Thyroid gland (tissue), 4 donors: ENCODE data around the gene KRTAP12-1. TPM values are rescaled to one million over a fixed set of nuclear protein-coding genes. Genes with fewer than 3 reads are reported as not detected.

Source experiments
- DNase-seq, 2 donors: peaks; one replicate each; pipeline ENCODE4 v3.0.0-alpha.2; 2019
- H3K27ac ChIP-seq, 3 donors: fragments of 200-600 bp; sonication (generic); 1 replicate in 2 of 3; 2 replicates in 1 of 3; pipeline ENCODE4 v1.5.1; 2016 to 2019; ENCODE audit warnings: mild to moderate bottlenecking in 1 of 3, moderate library complexity in 1 of 3
- H3K27me3 ChIP-seq: fragments of 200-600 bp; sonication (generic); one replicate; pipeline ENCODE4 v1.5.1; 2019
- H3K36me3 ChIP-seq, 2 donors: fragments of 200-600 bp; sonication (generic); one replicate each; pipeline ENCODE4 v1.5.1; 2016 to 2019
- H3K4me1 ChIP-seq, 2 donors: fragments of 200-600 bp; sonication (generic); one replicate each; pipeline ENCODE4 v1.5.1; 2017 to 2019
- H3K4me3 ChIP-seq, 3 donors: fragments of 200-600 bp; sonication (generic); replicated peaks in 1 of 3; 1 replicate in 2 of 3; 2 replicates in 1 of 3; pipeline ENCODE4 v1.5.1; 2016; ENCODE audit warnings: mild to moderate bottlenecking in 1 of 3
- H3K9me3 ChIP-seq: fragments of 200-600 bp; sonication (generic); one replicate; pipeline ENCODE4 v1.5.1; 2017
- CTCF ChIP-seq, 6 experiments: fragments of 200-600 bp in 3 of 6; fragments of 450-650 bp in 3 of 6; sonication (generic) in 3 of 6; IDR thresholded peaks; one replicate each; pipeline ENCODE4 v1.5.1; 2016 to 2019; ENCODE audit warnings: antibody characterized with exemption in 6 of 6, mild to moderate bottlenecking in 2 of 6, inconsistent platforms in 1 of 6, moderate library complexity in 1 of 6
- POLR2A ChIP-seq, 2 donors: fragments of 450-650 bp; IDR thresholded peaks; one replicate each; pipeline ENCODE4 v1.6.1; 2017; ENCODE audit warnings: antibody characterized with exemption in 2 of 2, mild to moderate bottlenecking in 2 of 2, moderate library complexity in 1 of 2
- WGBS, 2 donors: methylation state at CpG; one replicate each; pipeline ENCODE4 v1.1.5; 2017; 5-methylcytosine and 5-hydroxymethylcytosine counted together
- intact Hi-C: fragments of 100-400 bp; cut with DNase I; formaldehyde crosslinking; loops from one replicate; pipeline ENCODE4 v1.15.1; 2023
- total RNA-seq, 4 donors: library from RNA; depleted of rRNA; stranded (reverse); fragments of >200 nt; gene quantifications; one replicate each; pipeline ENCODE4 v1.2.3, GENCODE V29; 2016

KRTAP12-1 gene
- total RNA-seq, 4 donors from 2014 or later = 0.78 TPM; not detected in 3

- intact Hi-C loops = no loop called here
- Histone ChIP-seq H3K27me3 (peaks cover 14% of the 10 kb centered on the region), H3K4me1 (peaks cover 0 to 6% of the 10 kb centered on the region in 2 donors), H3K4me3 (no peak overlapping the region), H3K36me3 (no peaks in the 10 kb centered on the region), H3K9me3 (no peaks in the 10 kb centered on the region), H3K27ac (no peak overlapping the region)
- no peak for DNase-seq
- no peak for TF ChIP-seq CTCF (IDR thresholded peaks at IDR 0.05)
- no peak for TF ChIP-seq POLR2A (IDR thresholded peaks at IDR 0.05)
- 84 to 94% methylated on average over 6 to 7 of the region's 7 CpGs for WGBS, 2 donors
Measured at GRCh38 chr21:44724196-44724595, 42.2 kb upstream of the KRTAP12-1 start.

GRCh38 chr21:44723177-44724131 lies 41.5 kb upstream of the KRTAP12-1 start:
- peaks cover 0 to 6% of the 10 kb centered on the region in 2 donors for H3K4me1 ChIP-seq
- H3K36me3 ChIP-seq = no peaks in the 10 kb centered on the region
- intact Hi-C loops = no loop called here
- WGBS, 2 donors = 25 to 35% methylated on average over 31 to 57 of the region's 61 CpGs
- H3K27me3 ChIP-seq = peaks cover 15% of the 10 kb centered on the region
- no peak overlapping the region for H3K27ac ChIP-seq
- no peaks in the 10 kb centered on the region for H3K9me3 ChIP-seq
- H3K4me3 ChIP-seq = no peak overlapping the region
- no peak for DNase-seq
- no peak for TF ChIP-seq CTCF (IDR thresholded peaks at IDR 0.05)
- no peak for TF ChIP-seq POLR2A (IDR thresholded peaks at IDR 0.05)

GRCh38 chr21:44722731-44723130 lies 40.8 kb upstream of the KRTAP12-1 start:
- 69 to 79% methylated on average over 5 of the region's 5 CpGs for WGBS, 2 donors
- Histone ChIP-seq H3K36me3 (no peaks in the 10 kb centered on the region), H3K27me3 (peaks cover 18% of the 10 kb centered on the region), H3K9me3 (no peaks in the 10 kb centered on the region), H3K4me3 (no peak overlapping the region), H3K4me1 (peaks cover 0 to 6% of the 10 kb centered on the region in 2 donors), H3K27ac (no peak overlapping the region)
- TF ChIP-seq CTCF (IDR thresholded peaks at IDR 0.05) (no peak), POLR2A (IDR thresholded peaks at IDR 0.05) (no peak)
- intact Hi-C loops = no loop called here
- no peak for DNase-seq

- no peak overlapping the region for H3K4me3 ChIP-seq
- intact Hi-C loops = no loop called here
- H3K36me3 ChIP-seq = no peaks in the 10 kb centered on the region
- DNase-seq = no peak
- WGBS, 2 donors = 89 to 96% methylated on average over 2 of the region's 2 CpGs
- peaks cover 18% of the 10 kb centered on the region for H3K27me3 ChIP-seq
- H3K9me3 ChIP-seq = no peaks in the 10 kb centered on the region
- no peak overlapping the region for H3K27ac ChIP-seq
- TF ChIP-seq CTCF (IDR thresholded peaks at IDR 0.05) = no peak
- no peak for TF ChIP-seq POLR2A (IDR thresholded peaks at IDR 0.05)
- H3K4me1 ChIP-seq = peaks cover 0 to 6% of the 10 kb centered on the region in 2 donors
Measured at GRCh38 chr21:44720170-44720569, 38.2 kb upstream of the KRTAP12-1 start.

- no peak for TF ChIP-seq CTCF (IDR thresholded peaks at IDR 0.05)
- no peak for TF ChIP-seq POLR2A (IDR thresholded peaks at IDR 0.05)
- Histone ChIP-seq H3K9me3 (no peaks in the 10 kb centered on the region), H3K36me3 (no peaks in the 10 kb centered on the region), H3K27me3 (peaks cover 14% of the 10 kb centered on the region), H3K4me1 (peaks cover 0 to 6% of the 10 kb centered on the region in 2 donors), H3K4me3 (no peak overlapping the region), H3K27ac (no peak overlapping the region)
- 68 to 75% methylated on average over 6 of the region's 6 CpGs for WGBS, 2 donors
- intact Hi-C loops = no loop called here
- DNase-seq = no peak
Measured at GRCh38 chr21:44718571-44718970, 36.6 kb upstream of the KRTAP12-1 start.
